Epithelial cell of esophagus (primary cell): Measurements from ENCODE around the gene PON3.
"Not testable (repeated sequence)": the region's sequence is repeated elsewhere in the genome, so short reads cannot be mapped to it uniquely, and the experiment has no call there.

Experiments
- DNase-seq: peaks from one replicate; pipeline ENCODE4 v3.0.0; 2010; ENCODE audit warnings: low read depth
- H3K4me3 ChIP-seq: 2 replicates; pipeline ENCODE4 v1.5.1; 2011; ENCODE audit warnings: mild to moderate bottlenecking, low read length, control low read depth
- CTCF ChIP-seq: IDR thresholded peaks from 2 replicates; pipeline ENCODE4 v1.5.1; 2011; ENCODE audit warnings: low read depth, mild to moderate bottlenecking, low read length, control low read depth, inconsistent platforms; ENCODE audit not compliant: insufficient read depth; ENCODE audit errors: missing control alignments

The PON3 gene

GRCh38 chr7:95398155-95398940 is 2.2 kb upstream of the PON3 start:
- H3K4me3 ChIP-seq, result no peak overlapping the region
- no peak for TF ChIP-seq CTCF
- no peak for DNase-seq

GRCh38 chr7:95397381-95397780 is 1.2 kb upstream of the PON3 start:
- DNase-seq, result no peak
- TF ChIP-seq CTCF, result no peak
- H3K4me3 ChIP-seq, result no peak overlapping the region

- no peak for DNase-seq
- no peak overlapping the region for H3K4me3 ChIP-seq
- no peak for TF ChIP-seq CTCF
Observed at GRCh38 chr7:95395755-95396135, 430 bp downstream of the PON3 start.

- TF ChIP-seq CTCF, result no peak
- no peak for DNase-seq
- H3K4me3 ChIP-seq, result no peak overlapping the region
Observed at GRCh38 chr7:95394370-95394769, 1.8 kb downstream of the PON3 start.

- no peak overlapping the region for H3K4me3 ChIP-seq
- TF ChIP-seq CTCF, result no peak
- no peak for DNase-seq
Observed at GRCh38 chr7:95391761-95392160, 4.4 kb downstream of the PON3 start.

- DNase-seq, result no peak
- H3K4me3 ChIP-seq, result no peak overlapping the region
- no peak for TF ChIP-seq CTCF
Observed at GRCh38 chr7:95389516-95389915, 6.7 kb downstream of the PON3 start.

GRCh38 chr7:95379457-95379856 is 16.7 kb downstream of the PON3 start:
- H3K4me3 ChIP-seq, DNase-seq: not testable (repeated sequence)
